Daoy (cell line): Measurements from ENCODE around the gene VPS8. TPM values are rescaled to one million over a fixed set of nuclear protein-coding genes. Genes with fewer than 3 reads are reported as not detected.
A peak's percentile ranks its signal among the peaks of the same experiment; 100 is the strongest.
"Not testable (repeated sequence)": the region's sequence is repeated elsewhere in the genome, so short reads cannot be mapped to it uniquely, and the experiment has no call there.

ENCODE experiments used
- DNase-seq: peaks from one replicate; pipeline ENCODE4 v3.0.0-alpha.2; 2015; ENCODE audit warnings: low read depth
- total RNA-seq: library from RNA; depleted of rRNA; stranded (reverse); fragments of >200 nt; shearing (Covaris generic); gene quantifications from 2 replicates; pipeline ENCODE4 v1.2.3, GENCODE V29; 2014

VPS8 gene
- total RNA-seq, 1 experiment from 2014 or later, result 23.2 TPM

GRCh38 chr3:184872200-184872599 is 60.2 kb downstream of the VPS8 start:
- no peak for DNase-seq

GRCh38 chr3:184873141-184873540 is 61.2 kb downstream of the VPS8 start:
- DNase-seq, result no peak

GRCh38 chr3:184874709-184875644 is 63.0 kb downstream of the VPS8 start:
- DNase-seq, result peak; percentile 15

- no peak for DNase-seq
Observed at GRCh38 chr3:184880276-184881019, 68.5 kb downstream of the VPS8 start.

- DNase-seq, result no peak
Observed at GRCh38 chr3:184884359-184885017, 72.5 kb downstream of the VPS8 start.

GRCh38 chr3:184885112-184885511 is 73.1 kb downstream of the VPS8 start:
- no peak for DNase-seq

- no peak for DNase-seq
Observed at GRCh38 chr3:184887574-184887973, 75.6 kb downstream of the VPS8 start.

GRCh38 chr3:184889312-184889904 is 77.4 kb downstream of the VPS8 start:
- DNase-seq, result no peak

GRCh38 chr3:184894051-184894450 is 82.1 kb downstream of the VPS8 start:
- DNase-seq, result no peak

- DNase-seq, result no peak
Observed at GRCh38 chr3:184895350-184895749, 83.4 kb downstream of the VPS8 start.

- DNase-seq, result no peak
Observed at GRCh38 chr3:184896336-184896735, 84.4 kb downstream of the VPS8 start.

GRCh38 chr3:184899953-184900595 is 88.1 kb downstream of the VPS8 start:
- no peak for DNase-seq

- DNase-seq, result not testable (repeated sequence)
Observed at GRCh38 chr3:184907031-184907430, 95.1 kb downstream of the VPS8 start.

GRCh38 chr3:184907681-184908649 is 96.0 kb downstream of the VPS8 start:
- no peak for DNase-seq

- no peak for DNase-seq
Observed at GRCh38 chr3:184908859-184909258, 96.9 kb downstream of the VPS8 start.

- DNase-seq, result no peak
Observed at GRCh38 chr3:184910664-184911063, 98.7 kb downstream of the VPS8 start.

GRCh38 chr3:184911570-184911969 is 99.6 kb downstream of the VPS8 start:
- DNase-seq, result no peak

GRCh38 chr3:184912163-184912562 is 100.2 kb downstream of the VPS8 start:
- no peak for DNase-seq

GRCh38 chr3:184914628-184915027 is 102.7 kb downstream of the VPS8 start:
- DNase-seq, result no peak

- DNase-seq, result no peak
Observed at GRCh38 chr3:184918750-184919149, 106.8 kb downstream of the VPS8 start.
